NCI-H1694 (cell line): ENCODE data around the gene RAB30.

Experiments used
- DNase-seq: peaks from one replicate; lab custom pipeline; 2025; lab: John Stamatoyannopoulos, UW

The RAB30 gene

DNA sequence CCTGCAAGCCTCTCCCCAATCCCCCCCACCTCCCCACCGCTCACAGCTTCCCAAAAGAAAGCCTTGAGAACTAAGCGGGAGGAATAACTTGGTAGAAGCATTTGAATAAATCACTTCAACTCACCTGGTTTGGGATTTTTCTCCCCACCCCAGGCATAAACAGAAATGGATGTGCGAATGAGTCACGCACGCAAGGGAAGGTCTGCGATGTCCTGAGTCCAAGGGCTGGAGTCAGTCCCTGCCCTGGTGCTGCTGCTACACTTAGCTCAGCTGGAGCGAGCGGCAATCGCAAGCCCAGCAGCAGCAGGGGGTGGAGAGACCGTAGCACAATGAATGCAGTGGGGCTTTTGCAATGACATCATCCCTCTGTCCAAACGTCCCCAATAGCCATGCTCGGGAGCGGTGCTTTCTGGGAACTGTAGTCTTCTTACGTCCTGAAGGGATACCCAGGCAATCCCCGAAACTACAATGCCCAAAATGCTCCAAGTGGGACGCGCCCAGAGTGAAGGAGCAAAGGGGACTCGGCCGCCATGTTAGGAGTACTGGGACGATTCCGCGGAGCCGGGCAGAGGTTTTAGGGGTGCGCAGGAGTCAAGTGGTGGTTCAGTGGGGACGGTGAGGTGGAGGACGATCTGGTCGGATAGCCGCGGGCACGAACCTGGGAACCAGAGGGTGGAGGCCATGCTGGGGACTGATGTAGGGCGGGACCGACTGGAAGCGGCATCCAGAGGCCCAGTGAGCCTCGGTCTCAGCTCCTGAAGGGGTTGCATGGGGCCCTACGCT, at the start of gene RAB30:
RAB30 (minus strand) TSS at position 331 of the 783 bp plus-strand sequence. CDS start 74,581 bp downstream, outside the sequence.
- DNase-seq, result peak; percentile 98

- no peak for DNase-seq
Observed at GRCh38 chr11:83120327-83120726, 48.6 kb upstream of the RAB30 start.

GRCh38 chr11:83119216-83119615, 47.5 kb upstream of the RAB30 start:
- no peak for DNase-seq

- no peak for DNase-seq
Observed at GRCh38 chr11:83118814-83119213, 47.1 kb upstream of the RAB30 start.

- DNase-seq, result no peak
Observed at GRCh38 chr11:83116015-83116641, 44.4 kb upstream of the RAB30 start.

- no peak for DNase-seq
Observed at GRCh38 chr11:83115551-83115950, 43.9 kb upstream of the RAB30 start.

- DNase-seq, result no peak
Observed at GRCh38 chr11:83115026-83115425, 43.3 kb upstream of the RAB30 start.

GRCh38 chr11:83112886-83113285, 41.2 kb upstream of the RAB30 start:
- DNase-seq, result no peak

- no peak for DNase-seq
Observed at GRCh38 chr11:83105168-83105567, 33.5 kb upstream of the RAB30 start.

DNA sequence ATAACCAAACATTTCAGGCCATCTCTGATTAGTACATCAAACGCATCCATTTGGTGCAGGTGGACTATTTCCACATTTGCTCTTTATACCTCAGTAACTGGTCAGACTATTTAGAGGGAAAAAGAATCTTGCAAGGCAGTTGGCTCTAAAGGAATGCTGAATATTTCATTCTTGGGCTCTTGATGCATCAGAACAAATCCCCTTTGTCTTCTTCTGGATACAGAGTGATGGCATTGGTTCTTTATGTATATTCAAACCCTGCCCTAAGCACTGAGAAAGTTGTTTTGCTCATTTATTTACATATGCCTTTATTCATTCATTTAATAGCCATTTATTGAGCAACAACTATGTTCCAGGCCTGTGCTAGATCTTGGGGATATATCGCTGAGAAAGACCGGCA, 31.1 kb upstream of the RAB30 start:
- DNase-seq, result no peak

- DNase-seq, result no peak
Observed at GRCh38 chr11:83097429-83098075, 25.9 kb upstream of the RAB30 start.

DNA sequence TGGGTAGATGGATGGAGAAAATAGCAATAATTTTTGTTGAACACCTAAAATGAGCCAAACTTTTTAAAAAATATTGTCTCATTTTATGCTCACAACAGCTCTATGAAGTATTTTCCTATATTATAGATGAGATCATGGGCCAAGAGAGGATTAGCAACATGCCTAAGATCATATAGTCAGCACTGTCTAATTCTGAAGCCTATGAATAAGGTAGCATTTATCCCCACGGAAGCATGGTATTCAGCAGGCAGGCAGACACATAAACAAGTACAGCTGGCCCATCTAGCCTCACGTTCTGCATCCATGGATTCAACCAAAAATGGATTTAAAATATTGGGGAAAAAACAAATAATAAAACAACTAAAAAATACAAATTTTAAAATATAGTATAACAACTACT, 21.9 kb upstream of the RAB30 start:
- DNase-seq, result no peak

- DNase-seq, result no peak
Observed at GRCh38 chr11:83092488-83093384, 21.0 kb upstream of the RAB30 start.

DNA sequence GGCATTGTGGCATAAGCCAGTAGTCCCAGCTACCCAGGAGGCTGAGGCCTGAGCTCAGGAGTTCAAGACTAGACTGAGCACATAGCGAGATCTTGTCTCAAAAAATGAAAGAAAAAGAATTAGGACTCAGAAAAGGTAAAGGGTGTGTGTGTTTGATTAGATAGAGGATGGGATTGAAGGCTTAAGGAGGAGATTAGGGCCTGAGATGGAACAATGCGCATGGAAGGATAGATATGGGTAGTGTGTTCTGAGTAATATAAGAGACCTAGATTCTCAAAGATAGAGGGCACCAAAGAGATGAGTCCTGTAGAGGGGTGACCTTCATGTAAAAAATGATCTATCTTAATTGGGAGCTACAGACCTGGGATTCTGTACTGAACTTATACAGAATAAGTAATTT, 17.3 kb upstream of the RAB30 start:
- DNase-seq, result no peak

DNA sequence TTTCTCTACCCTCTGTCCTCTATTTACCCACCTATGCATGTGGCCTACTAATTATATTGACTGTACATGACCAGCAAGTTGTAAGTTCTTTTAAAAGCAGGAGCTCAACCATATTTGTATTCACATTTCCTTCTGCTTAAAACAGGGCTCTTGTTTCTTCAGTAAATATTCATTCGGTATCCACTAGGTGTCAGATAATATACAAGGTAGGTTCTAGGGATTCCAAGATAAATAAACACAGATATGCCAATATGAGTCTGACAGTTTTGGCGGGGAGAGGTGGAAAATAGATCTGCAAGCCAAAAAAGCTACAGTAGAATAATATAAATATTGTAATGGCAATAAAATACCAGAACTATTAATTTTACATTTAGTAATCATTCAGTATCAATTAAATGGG, 15.3 kb upstream of the RAB30 start:
- peak; percentile 23 for DNase-seq

DNA sequence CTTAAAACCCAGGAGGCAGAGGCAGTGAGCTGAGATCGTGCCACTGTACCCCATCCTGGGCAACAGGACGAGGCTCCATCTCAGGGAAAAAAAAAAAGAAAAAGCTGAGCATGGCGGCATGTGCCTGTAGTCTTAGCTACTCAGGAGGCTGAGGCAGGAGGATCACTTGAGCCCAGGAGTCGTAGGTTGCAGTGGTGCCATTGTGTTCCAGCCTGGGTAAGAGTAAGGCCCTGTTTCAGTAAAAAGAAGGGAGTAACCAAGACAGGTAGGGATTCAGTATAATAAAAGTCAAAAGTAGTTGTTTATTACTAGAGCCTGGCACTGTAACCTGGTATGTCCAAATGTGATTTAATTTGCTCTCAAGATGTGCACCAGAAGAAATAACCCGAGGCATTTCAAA, 8.1 kb upstream of the RAB30 start:
- no peak for DNase-seq

- DNase-seq, result no peak
Observed at GRCh38 chr11:83078269-83078668, 6.6 kb upstream of the RAB30 start.

GRCh38 chr11:83073884-83074283, 2.2 kb upstream of the RAB30 start:
- DNase-seq, result no peak

DNA sequence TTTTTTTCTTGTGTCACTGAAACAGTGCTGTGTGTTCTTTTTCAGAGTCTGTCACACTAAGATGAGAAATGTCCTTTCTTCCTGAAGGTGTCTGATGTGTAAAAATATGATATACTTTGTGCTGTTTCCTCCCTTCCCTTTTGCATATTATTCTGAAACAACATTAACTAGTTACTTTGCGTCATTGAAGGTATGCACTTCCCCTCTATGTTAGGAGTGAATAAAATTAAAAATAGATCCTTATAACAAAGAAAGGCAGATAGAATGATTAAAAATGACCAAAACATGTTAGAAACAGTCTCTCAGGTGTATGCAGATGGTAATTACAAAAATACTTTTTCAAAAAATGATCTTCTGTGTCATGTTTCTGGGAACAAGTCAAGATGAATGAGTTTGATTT, 1.6 kb upstream of the RAB30 start:
- DNase-seq, result no peak

- no peak for DNase-seq
Observed at GRCh38 chr11:83072350-83073242, 899 bp upstream of the RAB30 start.
